Kidney epithelial cell (primary cell): ENCODE data around the gene TYROBP. TPM values are rescaled to one million over a fixed set of nuclear protein-coding genes. Genes with fewer than 3 reads are reported as not detected.
A peak's percentile ranks its signal among the peaks of the same experiment; 100 is the strongest.

ENCODE experiments used
- DNase-seq: peaks from one replicate; pipeline ENCODE4 v3.0.0-alpha.2; 2010; ENCODE audit warnings: low read depth
- H3K27me3 ChIP-seq: 2 replicates; pipeline ENCODE4 v1.6.0; 2011; ENCODE audit warnings: low read length; ENCODE audit not compliant: control insufficient read depth, insufficient read depth
- H3K36me3 ChIP-seq: 2 replicates; pipeline ENCODE4 v1.5.1; 2011; ENCODE audit warnings: low read length; ENCODE audit not compliant: control insufficient read depth, insufficient read depth
- H3K4me3 ChIP-seq: 2 replicates; pipeline ENCODE4 v1.5.1; 2011; ENCODE audit warnings: low read depth, mild to moderate bottlenecking, control low read depth, low read length
- total RNA-seq: library from RNA; depleted of rRNA; stranded (reverse); fragments of >200 nt; gene quantifications from 2 replicates; pipeline ENCODE4 v1.2.3, GENCODE V29; 2015
- TF ChIP-seq, protein P1 (sequence below): IDR thresholded peaks from 2 replicates; pipeline ENCODE4 v1.5.1; 2011; ENCODE audit warnings: mild to moderate bottlenecking, moderate library complexity, low read length, control low read depth, inconsistent platforms; ENCODE audit not compliant: insufficient read depth, poor library complexity, severe bottlenecking

TYROBP gene
- total RNA-seq, 1 donor from 2014 or later, result not detected

DNA sequence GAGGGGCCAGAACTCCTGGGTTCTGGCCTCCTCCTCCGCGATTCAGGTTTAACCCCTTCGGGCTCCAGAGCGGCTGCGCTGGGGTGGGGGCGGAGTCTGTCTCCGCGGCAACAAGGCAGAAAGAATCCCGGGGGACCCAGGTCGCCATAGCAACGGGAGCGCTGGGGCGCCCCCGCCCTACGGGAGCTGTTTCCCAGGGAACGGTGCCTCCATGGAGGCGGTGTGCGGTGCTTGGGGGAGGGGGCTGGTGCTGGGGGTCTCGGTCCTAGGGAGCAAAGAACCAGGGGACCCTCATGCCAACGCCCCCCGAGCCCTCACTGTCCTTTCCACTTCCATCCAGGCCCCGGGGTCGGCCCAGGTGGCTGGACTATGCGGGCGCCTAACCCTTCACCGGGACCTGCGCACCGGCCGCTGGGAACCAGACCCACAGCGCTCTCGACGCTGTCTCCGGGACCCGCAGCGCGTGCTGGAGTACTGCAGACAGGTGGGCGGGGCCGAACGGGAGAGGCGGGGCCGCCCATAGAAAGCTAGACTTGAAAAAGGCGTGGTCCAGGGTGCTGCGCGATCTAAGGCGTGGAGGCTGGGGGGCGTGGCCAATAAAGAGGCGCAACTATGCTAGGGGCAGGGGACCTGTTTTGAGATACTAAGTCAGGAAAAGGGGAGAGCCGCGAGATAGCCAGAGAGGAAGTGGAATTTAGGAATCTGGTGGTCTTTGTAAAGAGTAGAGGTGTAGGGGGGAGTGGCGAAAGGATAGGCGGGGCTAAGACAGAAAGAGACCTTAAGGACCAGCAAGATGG lies 38.6 kb downstream of the TYROBP start:
- DNase-seq, result peak; percentile 16
- Histone ChIP-seq H3K36me3 (no peaks in the 10 kb centered on the region), H3K4me3 (peak overlapping the region; percentile 33), H3K27me3 (peaks cover 27% of the 10 kb centered on the region)
- TF ChIP-seq, protein P1, sequence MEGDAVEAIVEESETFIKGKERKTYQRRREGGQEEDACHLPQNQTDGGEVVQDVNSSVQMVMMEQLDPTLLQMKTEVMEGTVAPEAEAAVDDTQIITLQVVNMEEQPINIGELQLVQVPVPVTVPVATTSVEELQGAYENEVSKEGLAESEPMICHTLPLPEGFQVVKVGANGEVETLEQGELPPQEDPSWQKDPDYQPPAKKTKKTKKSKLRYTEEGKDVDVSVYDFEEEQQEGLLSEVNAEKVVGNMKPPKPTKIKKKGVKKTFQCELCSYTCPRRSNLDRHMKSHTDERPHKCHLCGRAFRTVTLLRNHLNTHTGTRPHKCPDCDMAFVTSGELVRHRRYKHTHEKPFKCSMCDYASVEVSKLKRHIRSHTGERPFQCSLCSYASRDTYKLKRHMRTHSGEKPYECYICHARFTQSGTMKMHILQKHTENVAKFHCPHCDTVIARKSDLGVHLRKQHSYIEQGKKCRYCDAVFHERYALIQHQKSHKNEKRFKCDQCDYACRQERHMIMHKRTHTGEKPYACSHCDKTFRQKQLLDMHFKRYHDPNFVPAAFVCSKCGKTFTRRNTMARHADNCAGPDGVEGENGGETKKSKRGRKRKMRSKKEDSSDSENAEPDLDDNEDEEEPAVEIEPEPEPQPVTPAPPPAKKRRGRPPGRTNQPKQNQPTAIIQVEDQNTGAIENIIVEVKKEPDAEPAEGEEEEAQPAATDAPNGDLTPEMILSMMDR, result no peak

- TF ChIP-seq, protein P1, result no peak
- peaks cover 27% of the 10 kb centered on the region for H3K27me3 ChIP-seq
- no peak for DNase-seq
- peak overlapping the region; percentile 33 for H3K4me3 ChIP-seq
- no peaks in the 10 kb centered on the region for H3K36me3 ChIP-seq
These were observed 39.2 kb downstream of the TYROBP start for GRCh38 chr19:35868823-35869326.

DNA sequence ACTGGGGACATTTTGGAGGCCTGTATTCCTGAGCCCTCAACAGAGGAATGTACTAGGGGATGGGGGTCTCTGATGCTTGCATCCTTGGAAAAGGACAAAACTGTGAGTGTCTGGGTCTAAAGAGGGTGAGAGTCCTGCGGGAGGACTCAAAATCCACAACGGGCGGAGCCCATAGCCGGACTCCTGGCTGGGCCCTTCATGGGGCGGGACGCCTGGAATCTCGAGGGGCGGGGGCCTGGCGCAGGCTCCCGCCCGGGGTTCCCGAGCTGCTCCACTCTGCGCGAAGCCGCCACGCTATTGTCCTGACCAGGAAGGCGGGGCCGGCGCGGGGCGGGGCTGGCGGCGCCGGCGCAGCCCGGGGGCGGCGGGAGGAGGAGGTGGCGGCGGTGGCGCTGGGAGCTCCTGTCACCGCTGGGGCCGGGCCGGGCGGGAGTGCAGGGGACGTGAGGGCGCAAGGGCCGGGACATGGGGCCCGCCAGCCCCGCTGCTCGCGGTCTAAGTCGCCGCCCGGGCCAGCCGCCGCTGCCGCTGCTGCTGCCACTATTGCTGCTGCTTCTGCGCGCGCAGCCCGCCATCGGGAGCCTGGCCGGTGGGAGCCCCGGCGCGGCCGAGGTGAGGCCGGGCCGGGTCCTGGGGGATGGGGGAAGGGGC lies 39.8 kb downstream of the TYROBP start, which contains the start of gene APLP1:
TSS of gene APLP1 (plus strand) at position 403 of the 651 bp plus-strand sequence. CDS start at position 466, 63 bp downstream.
- TF ChIP-seq, protein P1, result no peak
- Histone ChIP-seq H3K4me3 (peak within 1 kb of the TSS; percentile 33), H3K36me3 (no peaks in the 10 kb centered on the region), H3K27me3 (peaks cover 27% of the 10 kb centered on the region)
- no peak for DNase-seq

DNA sequence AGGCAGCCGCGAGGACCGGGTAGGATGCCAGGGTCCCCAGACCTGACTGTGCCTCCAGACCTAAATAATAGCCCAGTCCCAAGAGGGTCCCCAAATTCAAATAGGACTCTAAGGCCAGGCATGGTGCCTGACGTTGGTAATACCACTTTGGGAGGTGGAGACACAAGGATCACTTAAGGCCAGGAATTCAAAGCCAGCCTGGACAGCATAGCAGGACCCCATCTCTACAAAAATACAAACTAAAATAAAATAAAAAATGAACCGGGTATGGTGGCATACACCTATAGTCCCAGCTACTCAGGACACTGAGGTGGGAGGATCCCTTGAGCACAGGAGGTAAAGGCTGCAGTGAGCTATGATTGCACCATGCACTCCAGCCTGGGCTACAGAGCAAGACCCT lies 45.1 kb downstream of the TYROBP start:
- no peak for DNase-seq
- TF ChIP-seq, protein P1, result no peak
- no peaks in the 10 kb centered on the region for H3K36me3 ChIP-seq
- no peak overlapping the region for H3K4me3 ChIP-seq
- peaks cover 50% of the 10 kb centered on the region for H3K27me3 ChIP-seq

DNA sequence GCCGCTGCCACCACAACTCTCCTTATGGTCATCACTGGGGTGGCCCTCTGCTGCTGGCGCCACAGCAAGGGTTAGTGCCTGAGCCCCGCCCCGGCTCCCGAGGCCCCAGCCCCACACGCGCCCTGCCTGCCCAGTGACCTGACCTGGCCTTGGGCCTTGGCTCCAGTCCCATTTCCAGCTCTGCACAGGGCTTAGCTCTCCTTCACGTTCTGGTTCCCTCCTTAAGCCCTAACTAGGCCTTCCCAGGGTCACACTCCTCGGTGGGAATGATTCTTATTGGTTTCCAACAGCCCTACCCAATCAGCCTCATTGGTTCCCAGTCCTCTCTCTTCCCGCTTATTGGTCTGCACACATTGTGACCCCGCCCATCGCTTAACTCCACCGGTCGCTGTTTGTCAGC lies 45.6 kb downstream of the TYROBP start:
- no peaks in the 10 kb centered on the region for H3K36me3 ChIP-seq
- no peak for DNase-seq
- peaks cover 48% of the 10 kb centered on the region for H3K27me3 ChIP-seq
- TF ChIP-seq, protein P1, result no peak
- no peak overlapping the region for H3K4me3 ChIP-seq
